ENCODE results near the gene MTA3. TPM values are rescaled to one million over a fixed set of nuclear protein-coding genes. Genes with fewer than 3 reads are reported as not detected.

The MTA3 gene
- total RNA-seq, 2 donors from 2014 or later: 22.7 to 30.9 TPM

DNA sequence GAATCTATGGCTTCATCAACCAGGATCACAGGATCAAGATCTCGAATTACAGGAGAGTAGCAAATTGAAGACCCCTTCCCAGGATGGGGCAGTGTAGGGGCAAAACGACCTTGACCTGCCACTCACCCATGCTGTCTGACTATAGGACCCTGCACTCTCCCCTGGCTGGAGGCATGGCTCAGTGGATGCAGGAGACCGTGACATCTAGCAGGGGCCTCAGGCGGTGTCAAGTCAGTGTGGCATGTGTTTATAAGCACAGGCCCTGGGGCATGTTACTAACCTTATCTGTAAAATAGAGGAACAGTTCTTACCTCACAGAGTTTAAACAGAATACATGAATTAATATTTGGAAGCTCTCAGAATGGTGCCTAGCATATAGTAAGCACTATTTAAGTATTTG is 220.4 kb downstream of the MTA3 start:
- no peak overlapping the region for H3K27ac Mint-ChIP-seq
- peaks cover 44% of the 10 kb centered on the region for H3K27me3 Mint-ChIP-seq
- H3K9me3 Mint-ChIP-seq: no peaks in the 10 kb centered on the region
- H3K36me3 Mint-ChIP-seq (ENCODE audit: low read depth): peaks cover 7% of the 10 kb centered on the region
- ATAC-seq (replicated peaks): no peak
- peaks cover 11% of the 10 kb centered on the region for H3K4me1 Mint-ChIP-seq
- H3K4me3 Mint-ChIP-seq: no peak overlapping the region

DNA sequence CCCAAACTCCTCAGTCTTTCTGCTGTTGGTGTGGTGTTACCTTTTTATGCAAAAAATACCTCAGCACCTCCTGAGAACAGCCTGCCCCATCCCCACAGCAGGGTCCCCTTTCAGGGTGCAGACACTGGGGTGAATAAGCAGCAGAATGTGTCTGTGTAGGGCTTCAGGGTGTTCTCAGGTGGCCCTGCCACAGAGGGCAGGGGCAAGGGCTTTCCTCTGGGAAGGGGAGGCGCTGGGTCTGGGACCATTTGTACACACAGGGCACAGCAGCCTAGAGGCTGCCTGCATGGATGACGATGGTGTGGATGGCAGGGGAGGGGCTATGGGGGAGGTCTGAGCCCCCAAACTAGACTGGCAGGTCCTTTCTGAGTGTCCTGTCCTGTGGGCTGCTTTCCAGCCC is 221.3 kb downstream of the MTA3 start:
- ATAC-seq (replicated peaks): no peak
- no peak overlapping the region for H3K27ac Mint-ChIP-seq
- peaks cover 7% of the 10 kb centered on the region for H3K36me3 Mint-ChIP-seq (ENCODE audit: low read depth)
- H3K4me1 Mint-ChIP-seq: peaks cover 11% of the 10 kb centered on the region
- H3K27me3 Mint-ChIP-seq: peaks cover 53% of the 10 kb centered on the region
- H3K4me3 Mint-ChIP-seq: no peak overlapping the region
- H3K9me3 Mint-ChIP-seq: no peaks in the 10 kb centered on the region

DNA sequence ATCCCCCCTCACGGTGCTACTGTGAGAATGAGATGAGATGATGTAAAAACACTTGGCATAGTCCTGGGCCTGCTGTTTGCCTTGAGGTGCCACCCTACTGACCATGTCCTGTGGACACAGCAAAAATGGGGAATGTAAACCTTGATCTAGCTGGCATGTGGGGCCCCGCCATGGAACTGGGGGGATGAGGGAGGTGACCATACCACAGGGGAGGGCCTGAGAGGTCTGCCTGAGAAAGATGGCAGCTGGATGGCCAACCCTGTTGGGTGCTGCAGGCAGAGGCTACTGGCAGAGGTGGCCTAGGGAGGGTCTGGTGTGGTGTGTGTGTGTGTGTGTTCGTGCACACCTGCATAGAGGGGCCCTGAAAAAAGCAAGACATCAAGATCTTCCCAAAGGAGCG is 223.2 kb downstream of the MTA3 start:
- no peak overlapping the region for H3K27ac Mint-ChIP-seq
- no peaks in the 10 kb centered on the region for H3K9me3 Mint-ChIP-seq
- H3K4me1 Mint-ChIP-seq: peaks cover 22% of the 10 kb centered on the region
- peaks cover 7% of the 10 kb centered on the region for H3K36me3 Mint-ChIP-seq (ENCODE audit: low read depth)
- H3K27me3 Mint-ChIP-seq: peaks cover 52% of the 10 kb centered on the region
- peak overlapping the region; percentile 71 for H3K4me3 Mint-ChIP-seq
- no peak for ATAC-seq (replicated peaks)

DNA sequence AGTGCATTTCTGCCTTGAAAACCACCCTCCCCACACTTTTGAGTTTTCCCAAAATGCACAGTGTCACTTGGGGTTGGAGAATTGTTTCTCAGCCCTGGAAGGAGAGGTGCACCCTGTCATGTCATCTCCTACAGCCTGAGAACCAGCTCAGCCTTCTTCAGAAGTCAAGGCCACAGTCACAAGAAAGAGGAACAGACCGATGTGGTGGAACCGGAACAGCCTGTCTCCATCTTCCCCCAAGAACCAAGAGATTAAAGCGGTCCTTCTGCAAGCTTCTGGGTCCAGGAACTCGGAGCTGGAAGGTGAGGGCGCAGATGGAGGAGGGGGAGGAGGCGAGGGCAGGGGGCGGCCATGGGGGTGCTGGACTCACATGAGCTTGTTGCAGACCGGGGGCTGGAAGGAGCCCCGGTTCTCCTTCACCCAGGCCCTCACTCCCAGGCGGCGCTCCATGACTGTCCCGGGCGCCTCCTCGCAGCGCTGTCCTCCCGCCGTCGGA is 223.7 kb downstream of the MTA3 start:
- Mint-ChIP-seq H3K9me3 (no peaks in the 10 kb centered on the region), H3K27me3 (peaks cover 49% of the 10 kb centered on the region), H3K4me3 (peak overlapping the region; percentile 71), H3K36me3 (ENCODE audit: low read depth) (peaks cover 7% of the 10 kb centered on the region), H3K27ac (no peak overlapping the region), H3K4me1 (peaks cover 24% of the 10 kb centered on the region)
- ATAC-seq (replicated peaks): peak; percentile 41

DNA sequence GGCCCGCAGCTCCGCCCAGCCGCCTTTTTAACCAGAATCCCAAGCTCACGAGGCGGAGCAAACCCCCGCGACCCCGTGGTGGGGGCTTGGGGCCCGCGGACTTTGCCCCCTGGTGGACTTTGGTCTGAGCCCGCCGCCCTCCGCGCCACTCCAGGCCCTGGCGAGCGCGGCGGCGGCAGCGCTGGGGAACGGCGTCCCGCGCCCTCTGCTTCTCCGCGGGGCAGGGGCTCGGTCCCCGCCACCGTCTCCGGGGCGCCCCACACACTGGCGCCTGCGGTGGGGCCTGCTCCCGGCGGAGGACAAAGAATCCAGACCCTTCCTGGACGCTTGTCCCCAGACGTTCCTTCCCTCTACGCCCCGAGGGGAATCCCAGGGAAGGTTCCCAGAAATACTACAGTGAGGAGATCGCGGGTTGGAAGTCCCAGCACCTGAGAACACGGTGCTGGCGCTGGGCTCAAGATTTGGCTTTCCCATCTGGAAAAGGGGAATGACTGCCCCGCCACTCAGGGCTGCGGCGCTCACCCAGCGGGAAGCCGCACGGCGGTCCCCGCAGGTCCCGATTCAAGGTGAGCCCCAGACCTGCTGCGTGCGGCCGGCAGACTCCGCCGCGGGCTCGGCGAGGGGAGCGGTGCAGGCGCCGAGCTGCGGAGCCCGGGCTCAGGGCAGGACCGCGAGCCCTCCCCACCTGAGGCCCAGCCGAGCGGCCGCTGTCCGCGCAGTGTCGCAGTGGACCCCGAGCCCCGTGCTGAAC is 224.3 kb downstream of the MTA3 start, which contains the start of gene HAAO:
HAAO (minus strand) TSS at position 1 of the 751 bp plus-strand sequence. CDS start 47 bp downstream, outside the sequence.
- Mint-ChIP-seq H3K4me3 (peak within 1 kb of the TSS; percentile 71), H3K27me3 (peaks cover 48% of the 10 kb centered on the region), H3K4me1 (peaks cover 24% of the 10 kb centered on the region), H3K27ac (no peak within 1 kb of the TSS), H3K36me3 (ENCODE audit: low read depth) (peaks cover 7% of the 10 kb centered on the region), H3K9me3 (no peaks in the 10 kb centered on the region)
- ATAC-seq (replicated peaks): peak; percentile 30

DNA sequence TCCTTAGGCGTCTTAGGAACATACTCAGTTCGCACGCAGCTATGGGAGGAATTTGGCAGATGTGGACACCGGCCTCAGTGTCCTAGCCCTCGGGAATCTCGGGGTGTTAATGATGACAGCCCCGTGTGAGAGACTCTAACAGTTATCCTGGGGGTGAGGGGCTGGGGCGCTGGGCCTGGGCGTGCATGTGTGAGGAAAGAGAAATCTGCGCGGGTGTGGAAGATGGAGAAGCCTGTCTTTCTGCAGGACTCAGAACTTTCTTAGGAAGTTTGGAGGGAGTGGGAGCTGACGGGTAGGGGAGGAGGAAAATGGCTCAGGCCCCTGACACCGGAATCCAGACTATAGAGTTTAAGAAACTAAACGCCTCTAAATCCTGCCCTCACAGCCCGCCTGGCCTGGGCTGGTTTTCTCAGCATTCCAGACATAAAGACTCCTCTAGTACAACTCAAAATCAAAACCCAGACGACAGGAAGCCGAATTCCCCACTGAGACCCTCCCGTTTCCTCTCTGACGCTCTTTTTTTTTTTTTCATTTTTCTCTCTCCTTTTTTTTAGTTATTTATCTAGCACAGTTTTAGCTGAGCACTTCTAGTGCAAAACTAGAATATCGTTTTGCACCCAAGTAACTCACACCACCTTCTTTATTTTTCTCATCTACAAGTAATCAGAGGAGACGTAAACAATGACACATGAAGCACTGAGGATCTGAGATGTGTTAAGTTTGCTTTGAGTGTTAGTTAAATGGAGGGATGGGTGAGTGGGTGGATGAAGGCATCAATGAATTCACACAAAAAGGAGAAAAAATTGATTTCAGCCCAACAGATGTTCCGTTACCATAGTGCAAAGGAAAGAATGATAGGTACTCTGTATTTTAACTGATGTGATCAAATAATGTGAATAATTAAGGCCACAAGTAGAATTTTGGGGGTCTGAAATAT is 225.2 kb downstream of the MTA3 start:
- Mint-ChIP-seq H3K27ac (no peak overlapping the region), H3K27me3 (peaks cover 45% of the 10 kb centered on the region), H3K4me3 (peak overlapping the region; percentile 41), H3K4me1 (peaks cover 24% of the 10 kb centered on the region), H3K36me3 (ENCODE audit: low read depth) (peaks cover 7% of the 10 kb centered on the region), H3K9me3 (no peaks in the 10 kb centered on the region)
- no peak for ATAC-seq (replicated peaks)

DNA sequence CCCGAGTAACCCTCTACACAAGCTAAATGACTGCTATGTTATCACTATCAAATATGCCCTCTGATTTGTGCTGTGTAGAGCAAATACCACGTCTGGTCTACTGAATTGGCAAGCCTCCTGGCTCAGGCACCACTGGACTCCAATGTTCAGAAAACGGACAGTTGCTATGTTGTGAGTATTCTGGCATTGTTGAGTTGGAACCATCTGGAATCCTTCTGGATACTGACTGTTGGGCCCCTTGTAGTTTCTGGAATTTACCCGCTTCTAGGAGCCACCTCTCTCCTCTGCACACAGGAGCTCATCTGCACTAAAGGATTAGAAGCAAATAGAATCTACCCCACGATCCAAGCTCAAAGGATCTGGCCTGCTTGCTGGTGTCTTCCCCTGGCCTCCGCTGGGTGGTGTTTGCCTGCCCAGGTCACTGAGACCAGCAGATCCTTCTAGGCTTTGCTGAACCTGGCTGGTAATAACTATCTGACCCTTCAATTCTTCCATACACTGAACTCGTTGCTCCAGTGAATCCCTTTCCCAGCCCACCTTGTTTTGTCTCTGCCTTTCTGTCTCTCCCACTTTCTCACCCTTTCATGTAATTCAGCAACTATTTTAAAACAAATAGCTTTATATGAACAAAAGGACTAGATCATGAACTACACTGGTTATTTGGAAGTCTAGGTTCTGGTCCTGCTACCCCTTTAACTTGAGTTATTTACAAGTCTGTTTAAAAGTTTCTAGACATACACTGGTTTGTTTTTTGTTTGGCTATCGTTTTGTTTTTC is 226.0 kb downstream of the MTA3 start:
- Mint-ChIP-seq H3K4me3 (peak overlapping the region; percentile 41), H3K9me3 (no peaks in the 10 kb centered on the region), H3K4me1 (peaks cover 24% of the 10 kb centered on the region), H3K27ac (no peak overlapping the region), H3K27me3 (peaks cover 43% of the 10 kb centered on the region), H3K36me3 (ENCODE audit: low read depth) (peaks cover 7% of the 10 kb centered on the region)
- no peak for ATAC-seq (replicated peaks)

DNA sequence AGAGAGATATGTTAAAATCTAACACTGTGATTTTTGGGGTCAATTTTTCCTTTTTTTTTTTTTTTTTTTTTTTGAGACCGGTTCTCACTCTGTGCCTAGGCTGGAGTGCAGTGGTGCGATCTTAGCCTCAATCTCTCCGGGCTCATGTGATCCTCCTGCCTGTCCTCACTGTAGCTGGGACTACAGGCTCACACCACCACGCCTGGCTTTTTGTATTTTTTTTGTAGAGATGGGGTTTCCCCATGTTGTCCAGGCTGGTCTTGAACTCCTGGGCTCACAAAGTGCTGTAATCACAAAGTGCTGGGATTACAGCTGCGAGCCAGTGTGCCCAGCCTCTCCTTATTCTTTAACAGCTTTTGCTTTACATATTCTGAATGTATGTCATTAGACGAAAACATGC is 226.8 kb downstream of the MTA3 start:
- Mint-ChIP-seq H3K4me1 (peaks cover 24% of the 10 kb centered on the region), H3K27ac (peak overlapping the region; percentile 76), H3K27me3 (peaks cover 37% of the 10 kb centered on the region), H3K4me3 (peak overlapping the region; percentile 54), H3K36me3 (ENCODE audit: low read depth) (peaks cover 7% of the 10 kb centered on the region), H3K9me3 (no peaks in the 10 kb centered on the region)
- no peak for ATAC-seq (replicated peaks)

DNA sequence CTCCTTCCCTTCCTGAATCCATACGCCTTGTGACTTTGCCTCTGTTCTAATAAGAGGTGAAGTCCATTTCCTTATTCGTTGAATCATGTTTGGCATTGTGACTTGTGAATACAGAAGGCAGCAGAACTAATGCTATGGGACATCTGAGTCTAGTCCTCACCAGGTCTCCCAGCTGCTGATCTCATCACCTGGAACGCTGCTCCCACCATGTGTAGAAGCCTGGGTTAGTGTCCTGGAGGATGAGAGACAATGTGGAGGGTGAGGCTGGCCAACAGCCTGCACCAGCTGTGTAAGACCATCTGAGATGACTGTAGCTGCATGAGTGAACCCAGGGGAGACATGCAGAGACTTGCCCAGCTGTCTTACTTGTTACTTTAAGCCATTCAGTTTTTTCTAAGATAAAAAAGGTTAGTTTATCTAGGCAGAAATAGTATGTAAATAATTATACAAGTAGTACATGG is 227.4 kb downstream of the MTA3 start:
- H3K27ac Mint-ChIP-seq: peak overlapping the region; percentile 76
- H3K4me1 Mint-ChIP-seq: peaks cover 24% of the 10 kb centered on the region
- peak overlapping the region; percentile 54 for H3K4me3 Mint-ChIP-seq
- ATAC-seq (replicated peaks): peak; percentile 47
- H3K9me3 Mint-ChIP-seq: no peaks in the 10 kb centered on the region
- peaks cover 36% of the 10 kb centered on the region for H3K27me3 Mint-ChIP-seq
- H3K36me3 Mint-ChIP-seq (ENCODE audit: low read depth): peaks cover 7% of the 10 kb centered on the region

DNA sequence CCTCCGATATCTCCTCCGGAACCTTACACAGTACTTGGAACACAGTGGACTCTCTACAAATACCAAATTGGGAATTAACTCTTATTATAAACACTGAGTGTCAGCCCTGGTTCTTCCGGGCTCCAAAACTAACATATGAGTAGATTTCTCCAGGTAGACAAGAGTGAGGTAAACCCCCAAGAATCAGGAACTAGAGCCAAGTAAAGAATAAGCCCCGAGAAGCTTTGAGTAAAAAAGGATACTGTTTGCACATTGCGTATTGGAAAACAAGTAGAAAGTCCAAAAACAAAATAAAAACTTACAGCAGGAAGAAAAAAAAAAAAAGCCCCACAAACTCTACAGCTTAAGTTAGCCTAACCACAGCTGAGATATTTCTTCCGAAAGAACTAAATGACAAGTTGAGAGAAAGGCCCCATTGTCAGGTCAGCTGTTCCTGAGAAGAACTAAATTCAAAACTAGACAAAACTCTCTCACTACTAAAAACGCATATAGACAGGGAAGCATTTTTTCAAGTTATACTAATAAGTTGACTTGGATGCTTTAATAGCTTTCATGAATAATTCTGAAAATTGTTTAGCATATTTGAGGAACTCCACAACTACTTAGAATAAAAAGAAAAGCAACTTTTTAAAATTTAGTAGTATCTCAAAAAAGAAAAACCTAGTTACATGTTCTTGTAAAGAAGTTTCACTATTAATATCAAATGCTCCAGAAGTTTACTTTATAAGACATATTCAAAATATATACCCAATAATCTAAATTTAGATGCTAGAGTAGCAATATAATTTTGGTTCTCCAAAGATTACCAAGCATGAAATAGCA is 228.2 kb downstream of the MTA3 start:
- Mint-ChIP-seq H3K27ac (peak overlapping the region; percentile 76), H3K4me1 (peaks cover 16% of the 10 kb centered on the region), H3K9me3 (no peaks in the 10 kb centered on the region), H3K36me3 (ENCODE audit: low read depth) (no peaks in the 10 kb centered on the region), H3K4me3 (peak overlapping the region; percentile 54), H3K27me3 (peaks cover 34% of the 10 kb centered on the region)
- peak; percentile 82 for ATAC-seq (replicated peaks)

DNA sequence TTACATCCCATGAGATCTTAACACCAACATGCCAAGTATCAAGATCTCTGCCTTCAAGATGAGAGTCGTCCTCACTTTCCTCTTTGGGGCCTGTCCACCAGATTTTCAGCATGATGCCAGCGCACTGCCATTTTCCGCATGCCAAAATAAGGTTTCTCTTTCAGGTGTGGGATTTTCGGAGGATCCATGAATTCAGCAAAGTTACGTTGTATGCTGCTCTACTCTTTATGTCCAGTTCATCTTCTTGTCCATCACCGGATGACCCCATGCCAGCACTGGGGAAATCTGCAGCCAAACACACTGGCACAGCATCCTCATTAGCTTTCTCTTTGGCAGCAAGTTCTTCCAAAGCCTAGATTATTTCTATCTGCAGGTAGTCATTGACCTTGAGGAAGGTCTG is 228.8 kb downstream of the MTA3 start:
- H3K27me3 Mint-ChIP-seq: peaks cover 31% of the 10 kb centered on the region
- no peak overlapping the region for H3K27ac Mint-ChIP-seq
- H3K4me3 Mint-ChIP-seq: peak overlapping the region; percentile 54
- ATAC-seq (replicated peaks): no peak
- no peaks in the 10 kb centered on the region for H3K36me3 Mint-ChIP-seq (ENCODE audit: low read depth)
- H3K4me1 Mint-ChIP-seq: peaks cover 13% of the 10 kb centered on the region
- H3K9me3 Mint-ChIP-seq: no peaks in the 10 kb centered on the region

DNA sequence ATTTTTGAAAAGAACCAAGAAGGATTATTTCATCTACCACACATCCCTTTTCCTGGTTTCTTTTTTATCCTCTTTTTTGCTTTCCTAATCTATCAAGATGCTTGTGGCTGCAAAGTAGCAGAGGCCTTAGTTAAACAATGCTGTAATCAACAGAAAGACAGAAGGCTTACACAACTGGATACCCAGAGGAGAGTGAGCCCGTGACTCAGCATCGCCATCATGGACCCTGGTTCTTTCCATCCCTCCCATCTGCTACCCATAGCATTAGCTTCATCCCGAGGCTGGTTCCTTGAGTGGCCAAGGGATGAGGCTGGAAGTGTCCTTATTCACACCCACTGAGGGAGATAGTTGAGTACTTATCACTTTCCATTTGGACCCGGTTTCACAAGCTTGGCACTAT is 231.4 kb downstream of the MTA3 start:
- ATAC-seq (replicated peaks): no peak
- Mint-ChIP-seq H3K36me3 (ENCODE audit: low read depth) (no peaks in the 10 kb centered on the region), H3K4me1 (peaks cover 13% of the 10 kb centered on the region), H3K27me3 (peaks cover 25% of the 10 kb centered on the region), H3K27ac (no peak overlapping the region), H3K9me3 (no peaks in the 10 kb centered on the region), H3K4me3 (no peak overlapping the region)

DNA sequence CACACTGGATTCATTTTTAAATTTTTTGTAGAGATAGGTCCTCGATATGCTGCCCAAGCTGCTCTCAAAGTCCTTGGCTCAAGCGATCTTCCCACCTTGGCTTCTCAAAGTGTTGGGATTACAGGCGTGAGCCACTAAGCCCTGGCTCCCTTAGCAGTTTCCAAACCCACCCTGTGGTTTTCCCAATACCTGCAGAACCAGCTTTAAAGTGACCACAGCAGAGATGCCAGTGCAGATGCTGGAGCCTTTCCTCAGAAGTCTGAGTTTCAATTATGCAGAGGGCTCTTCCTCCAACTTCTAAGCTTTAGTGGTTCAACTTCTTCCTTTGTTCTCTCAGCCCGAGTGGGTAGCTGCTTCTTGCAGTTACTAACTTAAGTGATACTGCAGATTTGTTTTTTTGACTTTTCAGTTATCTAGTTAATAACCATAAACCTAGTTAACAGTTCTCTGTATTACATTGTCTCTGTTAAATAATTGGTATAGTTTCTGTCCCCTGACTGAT is 232.1 kb downstream of the MTA3 start:
- Mint-ChIP-seq H3K4me3 (no peak overlapping the region), H3K4me1 (peaks cover 12% of the 10 kb centered on the region), H3K9me3 (no peaks in the 10 kb centered on the region), H3K36me3 (ENCODE audit: low read depth) (no peaks in the 10 kb centered on the region), H3K27ac (no peak overlapping the region), H3K27me3 (peaks cover 23% of the 10 kb centered on the region)
- ATAC-seq (replicated peaks): no peak
